NCI-H345 treated with DMSO at 0.1 percent for 48 hours (cell line): ENCODE measurements around the gene TNFRSF9.
"Not testable (repeated sequence)": the region's sequence is repeated elsewhere in the genome, so short reads cannot be mapped to it uniquely, and the experiment has no call there.

ENCODE experiments used
- DNase-seq: peaks from one replicate; lab custom pipeline; 2025; ENCODE audit not compliant: unreplicated experiment; lab: John Stamatoyannopoulos, UW

Gene TNFRSF9

GRCh38 chr1:7961216-7962013 is 20.8 kb upstream of the TNFRSF9 start, which contains the start of gene PARK7:
Gene PARK7 (plus strand): TSS chr1:7961711. CDS start chr1:7962786, 1,075 bp downstream.
- DNase-seq = peak; percentile 98

GRCh38 chr1:7960867-7961215 is 20.2 kb upstream of the TNFRSF9 start:
- DNase-seq = no peak

- no peak for DNase-seq
These were observed 19.5 kb upstream of the TNFRSF9 start for GRCh38 chr1:7960165-7960564.

- no peak for DNase-seq
These were observed 15.8 kb upstream of the TNFRSF9 start for GRCh38 chr1:7956218-7957032.

- DNase-seq = no peak
These were observed 14.0 kb upstream of the TNFRSF9 start for GRCh38 chr1:7954683-7955082.

GRCh38 chr1:7953850-7954609 is 13.4 kb upstream of the TNFRSF9 start:
- peak; percentile 88 for DNase-seq

- DNase-seq = not testable (repeated sequence)
These were observed 12.2 kb upstream of the TNFRSF9 start for GRCh38 chr1:7952791-7953190.

GRCh38 chr1:7948960-7949359 is 8.3 kb upstream of the TNFRSF9 start:
- DNase-seq = no peak

GRCh38 chr1:7943251-7943650 is 2.6 kb upstream of the TNFRSF9 start:
- DNase-seq = no peak

- no peak for DNase-seq
These were observed 1.7 kb upstream of the TNFRSF9 start for GRCh38 chr1:7942214-7942921.

GRCh38 chr1:7941437-7941793 is 776 bp upstream of the TNFRSF9 start:
- no peak for DNase-seq

- DNase-seq = no peak
These were observed 605 bp downstream of the TNFRSF9 start for GRCh38 chr1:7940034-7940433.

GRCh38 chr1:7938070-7938469 is 2.6 kb downstream of the TNFRSF9 start:
- DNase-seq = no peak

- DNase-seq = no peak
These were observed 8.0 kb downstream of the TNFRSF9 start for GRCh38 chr1:7932524-7933138.

- no peak for DNase-seq
These were observed 9.2 kb downstream of the TNFRSF9 start for GRCh38 chr1:7931446-7931812.

GRCh38 chr1:7930645-7931445 is 9.8 kb downstream of the TNFRSF9 start:
- DNase-seq = no peak

- DNase-seq = no peak
These were observed 11.0 kb downstream of the TNFRSF9 start for GRCh38 chr1:7929637-7930036.

- DNase-seq = no peak
These were observed 12.4 kb downstream of the TNFRSF9 start for GRCh38 chr1:7928247-7928646.

GRCh38 chr1:7927061-7927460 is 13.6 kb downstream of the TNFRSF9 start:
- DNase-seq = not testable (repeated sequence)

- DNase-seq = no peak
These were observed 18.3 kb downstream of the TNFRSF9 start for GRCh38 chr1:7922301-7922700.
